HuH-7.5 (cell line): ENCODE results near the gene NTRK2.

Source experiments
- DNase-seq: peaks from one replicate; pipeline ENCODE4 v3.0.0; 2011; ENCODE audit warnings: low spot score

NTRK2 gene

DNA sequence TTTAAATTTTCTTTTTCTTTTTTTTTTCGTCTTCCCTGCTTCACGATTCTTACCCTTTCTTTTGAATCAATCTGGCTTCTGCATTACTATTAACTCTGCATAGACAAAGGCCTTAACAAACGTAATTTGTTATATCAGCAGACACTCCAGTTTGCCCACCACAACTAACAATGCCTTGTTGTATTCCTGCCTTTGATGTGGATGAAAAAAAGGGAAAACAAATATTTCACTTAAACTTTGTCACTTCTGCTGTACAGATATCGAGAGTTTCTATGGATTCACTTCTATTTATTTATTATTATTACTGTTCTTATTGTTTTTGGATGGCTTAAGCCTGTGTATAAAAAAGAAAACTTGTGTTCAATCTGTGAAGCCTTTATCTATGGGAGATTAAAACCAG, 352.2 kb downstream of the NTRK2 start:
- DNase-seq: no peak

DNA sequence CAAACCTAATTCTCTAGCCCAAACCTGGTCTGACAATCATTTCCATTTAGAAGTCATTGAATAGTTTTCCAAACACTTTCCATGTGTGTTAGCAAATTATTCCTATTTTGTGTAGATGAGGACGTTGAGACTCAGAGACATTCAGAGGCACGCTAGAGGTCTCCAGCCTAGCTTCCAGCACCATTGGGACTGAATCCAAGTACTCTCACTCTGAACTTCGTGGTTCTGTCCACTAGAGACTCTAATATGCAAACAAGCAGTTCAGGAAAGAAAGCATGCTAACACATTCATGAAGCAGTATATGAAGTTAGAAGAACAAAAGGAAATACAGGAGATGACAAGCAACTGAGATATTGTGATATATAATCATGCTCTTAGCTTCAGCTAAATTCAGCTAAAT, 354.8 kb downstream of the NTRK2 start:
- DNase-seq: no peak

DNA sequence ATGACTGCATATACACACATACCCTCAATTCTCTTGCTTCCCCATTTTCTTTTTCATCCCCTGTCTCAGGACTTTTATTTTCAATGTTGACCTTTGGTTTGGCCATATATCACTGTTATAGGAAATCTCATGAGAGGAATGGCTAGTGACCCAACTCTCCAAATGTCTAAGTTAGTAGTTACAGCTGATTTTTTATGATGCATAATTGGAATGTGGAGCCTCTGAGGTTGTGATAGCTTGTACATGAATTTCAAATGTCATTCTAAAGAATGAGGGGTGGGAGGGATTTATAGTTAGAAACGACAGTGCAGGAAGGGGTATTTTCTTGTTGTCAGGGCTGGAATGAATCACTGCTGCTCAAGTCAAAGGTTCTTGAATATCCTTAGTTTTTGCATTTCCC, 356.1 kb downstream of the NTRK2 start:
- DNase-seq: no peak

DNA sequence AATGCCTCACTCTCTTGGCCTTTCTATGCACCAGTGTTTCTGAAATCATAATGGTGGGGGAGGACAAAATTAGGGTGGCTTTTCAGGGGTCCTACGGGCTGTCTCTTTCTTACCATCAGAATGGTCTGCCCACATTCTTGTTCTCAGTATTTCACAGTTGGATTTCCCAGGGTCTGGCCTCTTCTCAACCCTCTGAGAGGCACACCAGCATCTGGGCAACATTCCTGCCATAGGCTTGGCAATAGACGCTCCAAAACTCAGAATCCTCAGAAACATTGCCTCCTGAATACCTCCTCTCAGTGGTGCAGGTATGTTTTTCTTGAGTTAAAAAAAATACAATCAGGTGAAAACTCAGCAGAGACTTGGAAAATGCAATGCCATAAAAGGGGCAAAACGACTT, 358.3 kb downstream of the NTRK2 start:
- no peak for DNase-seq

DNA sequence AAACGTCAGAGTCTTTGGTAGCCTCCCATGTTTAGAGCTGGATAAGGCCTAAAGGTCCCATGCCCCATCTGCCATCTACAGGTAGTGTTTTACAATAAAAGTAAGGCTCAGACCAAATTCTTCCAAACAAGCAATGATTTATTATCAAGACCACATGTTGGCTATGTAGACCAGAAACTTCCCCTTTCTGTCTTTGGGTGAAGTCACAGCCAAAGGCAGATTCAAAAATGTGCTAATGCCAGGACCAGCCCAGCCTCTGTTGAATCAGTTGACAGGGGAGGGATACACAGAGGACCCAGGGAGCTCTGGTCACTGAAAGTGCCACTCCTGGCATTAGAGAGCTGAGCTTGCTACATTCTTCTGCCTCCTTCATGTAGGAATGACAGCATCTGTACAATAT, 360.8 kb downstream of the NTRK2 start:
- no peak for DNase-seq

DNA sequence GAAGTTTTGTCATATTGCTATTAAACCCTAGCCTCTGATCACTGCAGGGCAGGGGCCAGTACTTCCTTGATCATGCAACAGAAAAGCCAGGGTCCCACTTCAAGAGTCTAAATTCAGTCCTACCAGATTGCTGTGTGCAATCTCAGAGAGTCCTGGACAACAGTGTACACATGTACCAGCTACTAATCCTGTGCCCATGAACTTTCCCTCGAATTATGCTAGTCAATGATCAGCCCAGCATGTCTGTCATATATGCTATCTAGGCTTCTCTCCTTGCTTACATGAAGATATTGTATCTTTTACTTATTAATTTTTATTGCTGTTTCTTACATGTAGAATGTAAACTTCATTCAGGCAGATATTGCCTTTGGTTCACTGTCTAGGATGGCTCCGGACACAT, 367.0 kb downstream of the NTRK2 start:
- DNase-seq: no peak

DNA sequence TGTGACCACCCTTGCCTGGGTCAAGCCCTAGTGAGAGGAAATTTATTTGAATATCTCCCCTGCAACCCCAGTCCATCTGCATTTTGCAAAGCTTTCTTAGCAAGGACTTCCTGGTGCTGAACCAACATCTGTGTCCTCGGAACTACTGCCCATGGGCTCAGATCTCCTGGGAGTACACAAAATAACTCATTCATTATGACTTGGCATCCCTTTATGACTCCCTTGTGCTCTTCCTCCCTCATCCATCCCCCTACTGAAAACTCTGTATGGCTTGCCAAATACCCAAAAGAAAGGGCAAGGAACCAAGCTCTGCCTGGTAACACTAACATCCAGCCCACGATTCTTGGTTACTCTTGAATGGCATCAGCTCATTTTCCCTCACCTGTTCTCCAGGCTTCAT, 368.5 kb downstream of the NTRK2 start:
- DNase-seq: no peak

DNA sequence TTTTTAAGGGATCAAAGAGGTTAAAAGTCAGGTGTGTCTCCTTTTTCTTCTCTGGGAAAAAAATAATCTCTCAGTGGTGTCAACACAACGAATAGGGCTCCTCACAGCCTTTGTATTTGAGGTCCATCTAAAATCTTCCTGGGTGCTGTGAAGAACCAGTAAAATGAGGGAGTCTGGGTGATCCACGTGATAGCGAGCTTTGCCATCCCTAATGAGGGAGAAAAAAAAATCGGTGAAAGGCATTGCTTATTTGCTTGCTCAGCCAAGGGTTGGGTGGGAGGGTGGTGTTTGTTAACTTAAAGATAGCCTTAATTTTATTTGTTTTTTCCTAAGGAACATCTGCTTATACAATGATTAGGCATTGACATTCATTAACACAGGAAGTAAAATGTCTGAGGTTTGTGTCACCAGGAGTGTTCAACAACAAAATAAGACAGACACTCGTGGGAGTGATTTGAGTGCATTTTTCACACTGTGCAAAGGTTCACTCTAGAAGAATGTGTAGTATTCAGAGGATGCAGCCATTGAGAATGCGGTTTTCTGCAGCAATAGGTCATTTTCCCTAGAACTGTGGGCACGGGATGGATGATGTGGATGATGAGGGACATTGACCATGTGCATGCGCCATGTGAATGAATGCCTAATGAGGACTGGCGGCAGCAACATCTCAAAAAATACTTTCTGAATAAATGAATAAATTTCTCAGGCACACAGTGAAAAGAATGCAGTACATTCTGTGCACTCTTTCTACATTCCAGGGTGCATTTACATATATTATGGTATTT, 369.5 kb downstream of the NTRK2 start:
- no peak for DNase-seq

DNA sequence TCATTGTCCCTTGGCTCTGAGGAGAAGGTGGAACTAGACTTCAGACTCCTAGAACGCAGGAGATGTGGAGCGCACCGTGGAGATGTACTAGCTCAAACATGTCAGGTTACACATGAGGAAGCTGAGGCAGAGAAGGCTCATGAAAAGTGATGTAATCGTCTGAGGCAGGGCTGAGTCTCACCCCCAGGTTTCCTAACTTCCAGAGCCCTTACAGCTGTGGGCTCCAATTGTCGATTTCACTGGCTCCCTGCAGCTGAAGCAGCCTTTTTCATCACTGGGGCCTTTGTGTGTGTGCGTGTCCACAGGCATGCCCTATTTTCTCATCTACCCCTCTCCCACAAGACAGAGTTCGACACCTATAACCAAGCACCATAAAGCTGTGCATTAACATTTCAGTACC, 370.6 kb downstream of the NTRK2 start:
- DNase-seq: no peak

DNA sequence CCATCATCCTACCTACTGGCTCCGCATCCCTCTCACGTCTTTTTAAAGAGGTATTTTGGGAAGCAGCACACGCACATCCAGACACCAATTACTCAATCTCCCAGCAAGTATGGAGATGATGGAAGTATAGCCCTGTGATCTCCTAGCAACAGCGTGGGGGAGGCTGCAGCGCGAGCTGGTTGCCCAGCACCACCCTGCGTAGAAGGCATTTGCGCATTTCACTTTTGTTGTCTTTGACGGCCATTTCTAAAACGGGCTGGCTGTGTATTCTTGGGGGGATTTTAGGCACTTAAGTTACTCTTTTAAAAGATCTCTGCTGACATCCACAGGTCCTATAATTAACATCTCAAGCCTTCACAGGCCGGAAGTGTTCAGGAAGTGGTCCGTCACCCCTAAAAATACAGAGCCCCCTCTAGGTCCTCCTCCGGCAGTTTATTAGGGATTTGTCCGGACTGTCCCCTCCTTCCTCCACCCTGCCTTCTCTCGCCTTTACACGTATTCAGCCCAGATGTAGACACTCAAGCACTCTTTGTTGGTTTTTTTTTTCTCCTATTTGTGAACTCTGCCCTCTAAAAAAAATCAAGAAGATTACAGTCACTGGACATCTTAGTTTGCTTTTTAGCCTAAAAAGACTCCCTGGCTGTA, 371.4 kb downstream of the NTRK2 start:
- DNase-seq: no peak

DNA sequence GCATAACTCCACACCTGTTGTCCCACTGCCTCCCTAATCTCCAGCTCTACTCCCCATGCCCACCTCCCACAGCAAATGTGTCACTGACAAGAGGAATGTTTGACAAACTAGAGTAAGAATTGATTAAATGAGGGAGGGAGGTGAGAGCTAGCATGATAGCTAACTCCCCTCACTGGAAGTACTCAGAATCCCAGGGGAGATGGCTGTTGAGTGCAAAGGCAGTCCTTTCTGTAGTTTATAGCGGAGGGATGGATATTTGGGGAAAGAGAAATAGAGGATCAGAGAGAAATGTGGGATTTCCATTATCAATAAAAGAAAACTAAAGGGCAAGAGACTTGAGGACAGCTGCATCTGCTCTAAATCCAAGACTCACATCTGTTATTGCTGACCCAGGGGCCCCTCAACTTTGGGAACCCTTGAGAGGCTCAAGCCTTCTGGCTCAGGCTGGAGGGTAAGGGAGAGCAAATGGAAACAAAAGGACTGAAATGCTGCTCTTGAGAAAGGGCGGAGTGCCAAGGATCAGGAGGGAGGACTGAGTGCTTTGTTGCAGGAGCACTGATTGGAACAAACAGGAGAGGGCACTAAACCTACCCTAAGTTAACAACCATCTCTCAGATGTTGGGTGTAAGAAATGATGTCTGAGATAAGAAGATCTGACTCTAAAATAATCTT, 372.1 kb downstream of the NTRK2 start:
- no peak for DNase-seq

DNA sequence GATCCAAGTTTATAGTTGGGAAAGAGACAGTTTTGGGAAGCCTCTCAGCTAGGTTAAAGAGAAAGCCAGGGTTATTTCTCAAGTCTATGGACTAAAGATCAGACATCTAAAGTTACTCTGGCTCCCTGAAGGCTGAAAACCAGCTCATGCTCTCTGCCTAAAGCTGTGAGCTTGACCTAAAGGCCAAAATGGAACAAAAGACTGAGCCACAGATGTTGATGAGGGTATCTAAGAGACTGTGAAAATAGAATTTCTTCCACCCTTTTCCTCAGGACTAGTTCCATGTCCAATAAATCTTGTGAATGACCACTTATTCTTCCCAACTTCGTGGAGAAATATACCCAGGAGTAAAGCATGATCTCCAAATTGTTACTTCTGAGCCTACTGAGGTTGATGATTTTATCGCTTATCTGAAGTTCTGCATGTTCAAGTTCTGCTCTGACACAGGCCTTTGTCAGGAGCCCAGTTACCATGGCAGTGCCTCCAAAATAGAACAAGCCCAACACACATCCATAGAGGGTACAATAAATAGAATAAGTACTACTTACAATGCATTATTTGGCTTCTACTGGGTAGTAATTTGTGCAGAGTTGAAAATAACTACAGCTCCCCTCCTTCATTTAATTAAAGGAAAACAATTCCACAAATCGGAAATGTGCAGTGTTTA, 373.6 kb downstream of the NTRK2 start:
- no peak for DNase-seq

DNA sequence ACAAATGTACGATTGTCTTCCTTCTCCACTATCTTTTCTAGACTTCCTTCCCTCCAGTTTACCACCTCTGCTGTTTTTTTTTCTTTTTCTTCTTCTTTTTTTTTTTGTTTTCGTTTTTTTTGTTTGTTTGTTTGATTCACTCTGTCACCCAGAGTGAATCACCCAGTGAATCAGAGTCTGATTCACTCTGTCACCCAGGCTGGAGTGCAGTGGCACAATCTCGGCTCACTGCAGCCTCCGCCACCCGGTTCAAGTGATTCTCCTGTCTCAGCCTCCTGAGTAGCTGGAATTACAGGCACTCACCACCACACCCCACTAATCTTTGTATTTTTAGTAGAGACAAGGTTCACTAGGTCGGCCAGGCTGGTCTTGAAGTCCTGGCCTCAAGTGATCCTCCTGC, 375.7 kb downstream of the NTRK2 start:
- no peak for DNase-seq

DNA sequence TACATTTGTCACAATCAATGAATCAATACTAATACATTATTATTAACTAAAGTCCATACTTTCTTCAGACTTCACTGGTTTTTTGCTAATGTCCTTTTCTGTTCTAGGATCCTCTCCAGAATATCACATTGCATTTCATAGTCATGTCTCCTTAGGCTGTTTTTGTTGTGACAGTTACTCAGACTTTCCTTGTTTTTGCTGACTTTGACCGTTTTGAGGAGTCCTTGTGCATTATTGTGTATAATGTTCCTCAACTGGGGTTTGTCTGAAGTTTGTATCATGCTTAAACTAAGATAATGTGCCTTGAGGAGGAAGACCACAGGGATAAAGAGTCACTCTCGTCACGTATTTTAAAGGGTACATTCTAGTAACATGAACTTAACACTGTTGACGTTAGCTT, 376.9 kb downstream of the NTRK2 start:
- DNase-seq: no peak

DNA sequence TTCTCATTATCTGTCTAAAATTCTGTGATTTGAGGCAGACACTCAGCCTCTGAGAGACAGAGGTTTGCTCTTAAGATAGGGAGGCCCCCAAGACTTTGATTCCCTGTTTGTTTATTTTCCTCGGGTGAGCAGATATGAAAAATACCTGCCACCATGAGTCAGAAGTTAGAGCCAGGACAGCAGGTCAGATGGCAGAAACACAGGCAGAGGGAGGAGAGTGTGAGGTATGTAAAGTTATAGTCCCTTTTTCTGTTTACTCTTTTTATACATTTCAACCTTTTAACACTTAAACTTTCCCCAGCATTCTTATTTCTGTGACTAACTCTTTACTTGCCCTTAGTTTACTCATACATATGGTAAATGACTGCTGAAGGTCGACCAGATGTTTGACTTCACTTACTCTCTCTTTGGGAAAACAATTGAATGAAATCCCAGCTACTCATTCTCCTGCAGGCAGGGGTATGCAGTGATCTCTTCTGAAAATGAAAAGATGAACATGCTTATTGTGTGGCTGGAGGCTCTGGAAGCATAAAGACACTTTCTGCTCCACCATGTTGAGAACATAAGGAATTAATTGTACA, 383.8 kb downstream of the NTRK2 start:
- no peak for DNase-seq

DNA sequence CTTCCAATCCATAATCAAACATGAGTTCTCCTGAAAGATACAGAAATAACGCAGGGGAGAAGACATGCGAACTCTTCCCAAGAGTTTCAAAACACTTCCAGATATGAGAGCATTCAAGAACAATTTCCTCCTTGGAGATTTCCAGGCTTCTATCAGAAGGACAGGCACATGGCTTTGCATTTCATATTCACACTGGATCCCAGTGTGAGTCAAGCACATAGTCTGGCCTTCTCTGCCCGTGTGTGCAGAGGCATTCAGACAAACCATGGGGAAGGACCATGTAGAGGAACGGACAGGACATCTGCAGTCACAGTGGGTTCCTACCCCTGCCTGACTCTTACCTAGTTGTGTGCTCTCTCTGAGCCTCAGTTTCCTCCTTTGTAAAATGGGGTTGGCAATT, 384.5 kb downstream of the NTRK2 start:
- DNase-seq: no peak

DNA sequence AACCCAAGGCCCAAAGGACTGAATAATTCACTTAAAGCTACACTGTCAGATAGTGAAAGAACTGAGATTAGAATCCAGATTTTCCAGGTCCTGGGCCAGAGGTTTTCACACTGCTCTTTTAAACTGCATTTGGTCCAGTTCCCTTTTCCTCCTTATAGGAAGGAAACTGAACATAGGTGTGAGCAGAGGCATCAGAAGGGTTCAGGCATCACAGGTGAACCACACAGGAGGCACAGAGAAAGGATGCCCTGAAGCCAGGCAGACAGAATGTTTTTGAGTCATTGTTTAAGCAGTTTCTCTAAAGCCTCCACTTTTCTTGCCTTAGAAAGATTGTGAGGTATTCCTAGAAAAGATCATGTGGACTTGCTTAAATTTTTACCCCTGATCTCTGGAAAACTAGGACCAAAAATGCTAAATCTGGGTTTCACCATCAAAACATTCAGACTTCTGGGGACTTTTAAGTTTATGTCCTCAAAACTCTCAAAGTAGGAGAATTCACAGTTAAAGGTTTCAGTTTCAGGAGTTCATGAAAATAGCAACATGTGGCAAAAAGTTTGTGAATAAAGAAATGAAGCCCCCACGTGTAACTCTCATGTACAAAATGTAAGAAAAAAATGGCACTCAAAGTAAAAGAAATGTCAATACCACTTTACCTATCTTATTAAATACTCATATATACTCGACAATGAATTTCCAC, 386.1 kb downstream of the NTRK2 start:
- no peak for DNase-seq

DNA sequence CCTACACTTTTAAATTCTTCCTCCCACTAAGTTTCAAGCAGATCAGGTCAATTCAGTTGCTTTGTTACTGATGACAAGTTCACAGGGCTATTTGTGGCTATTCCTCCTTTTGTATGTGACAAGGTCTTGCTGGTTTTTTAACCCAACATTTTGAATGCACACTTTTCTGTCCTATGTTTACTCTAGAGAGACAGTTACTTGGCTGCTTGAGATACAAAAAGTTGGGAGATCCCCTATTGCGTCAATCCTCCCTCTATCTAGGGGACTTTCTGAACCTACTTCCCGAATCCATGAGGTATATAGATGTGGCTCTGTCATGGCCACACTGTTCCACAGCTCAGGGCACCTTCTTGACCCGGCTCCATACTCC, 386.7 kb downstream of the NTRK2 start:
- no peak for DNase-seq

DNA sequence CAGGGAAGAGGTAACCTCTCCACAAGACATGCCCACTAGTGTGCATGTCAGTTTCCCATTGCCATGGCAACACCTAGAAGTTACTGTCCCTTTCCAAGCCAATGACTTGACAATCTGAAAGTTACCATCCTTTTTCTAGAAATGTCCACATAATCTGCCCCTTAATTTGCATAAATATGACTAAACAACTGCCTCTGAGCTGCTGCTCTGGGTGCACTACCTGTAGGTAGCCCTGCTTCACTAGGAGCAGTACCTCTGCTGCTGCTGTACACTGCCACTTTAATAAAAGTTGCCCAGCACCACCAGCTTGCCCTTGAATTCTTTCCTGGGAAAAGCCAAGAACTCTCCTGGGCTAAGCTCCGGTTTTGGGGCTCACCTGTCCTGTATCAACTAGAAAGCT, 392.4 kb downstream of the NTRK2 start:
- DNase-seq: no peak

DNA sequence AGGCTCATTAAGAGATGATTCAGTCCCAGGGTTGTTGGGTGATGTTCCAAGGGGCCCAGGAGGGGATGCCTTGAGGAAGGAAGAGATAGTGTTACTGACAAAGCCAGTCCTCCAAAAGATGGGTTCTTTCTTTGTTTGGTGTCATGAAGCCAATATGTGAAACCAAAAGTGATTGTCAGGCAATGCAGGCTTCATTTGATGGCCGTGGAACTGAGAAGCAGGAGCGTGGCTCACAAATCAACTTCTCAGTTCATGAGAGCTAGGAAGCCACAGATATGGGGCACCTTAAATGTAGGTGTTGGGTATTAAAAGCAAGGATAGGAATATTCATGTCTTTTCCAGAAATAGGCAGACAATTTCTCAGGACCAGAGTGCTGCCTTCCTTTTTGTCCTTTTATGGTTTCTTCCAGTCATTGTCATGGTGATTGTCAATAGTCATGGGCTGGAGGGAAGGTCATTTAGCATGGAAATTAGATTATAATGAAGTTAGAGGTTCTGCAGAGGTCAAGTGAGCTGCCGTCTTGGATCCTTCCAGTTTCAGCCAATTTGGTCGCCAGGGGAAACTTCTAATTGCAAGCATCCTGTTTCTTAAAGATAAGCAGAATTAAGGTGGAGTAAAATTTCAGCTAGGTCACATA, 393.0 kb downstream of the NTRK2 start:
- no peak for DNase-seq

DNA sequence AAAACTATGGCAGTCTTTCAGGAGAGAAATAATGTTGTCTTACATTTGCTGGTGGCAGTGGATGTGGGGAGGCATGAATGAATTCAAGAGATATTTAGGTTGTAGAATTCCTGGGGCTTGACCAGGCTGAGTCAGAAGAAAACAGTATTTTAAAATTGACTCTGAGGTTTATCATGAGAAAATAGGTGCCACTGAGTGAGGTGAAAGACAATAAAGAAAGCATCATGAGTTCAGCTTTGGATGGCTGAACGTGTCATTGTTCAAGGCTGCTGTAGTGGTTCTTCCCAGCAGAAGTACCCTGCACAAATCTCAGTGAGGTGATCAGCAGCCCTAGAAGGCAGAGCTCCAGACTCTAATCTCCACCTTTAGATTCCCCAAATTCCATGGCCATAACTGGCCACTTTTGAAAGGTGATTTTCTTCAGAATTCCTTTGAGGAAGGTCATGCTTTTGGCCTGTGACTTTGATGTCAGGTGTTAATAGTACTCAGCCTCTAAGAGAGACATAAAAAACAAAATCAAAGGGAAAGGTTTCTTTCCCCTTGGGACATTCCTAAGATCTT, 395.4 kb downstream of the NTRK2 start:
- no peak for DNase-seq
